Measurements from ENCODE around the gene HSD11B1L. TPM values are rescaled to one million over a fixed set of nuclear protein-coding genes. Genes with fewer than 3 reads are reported as not detected.

Gene HSD11B1L
- total RNA-seq, 2 donors from 2014 or later = 7.7 to 12.7 TPM

DNA sequence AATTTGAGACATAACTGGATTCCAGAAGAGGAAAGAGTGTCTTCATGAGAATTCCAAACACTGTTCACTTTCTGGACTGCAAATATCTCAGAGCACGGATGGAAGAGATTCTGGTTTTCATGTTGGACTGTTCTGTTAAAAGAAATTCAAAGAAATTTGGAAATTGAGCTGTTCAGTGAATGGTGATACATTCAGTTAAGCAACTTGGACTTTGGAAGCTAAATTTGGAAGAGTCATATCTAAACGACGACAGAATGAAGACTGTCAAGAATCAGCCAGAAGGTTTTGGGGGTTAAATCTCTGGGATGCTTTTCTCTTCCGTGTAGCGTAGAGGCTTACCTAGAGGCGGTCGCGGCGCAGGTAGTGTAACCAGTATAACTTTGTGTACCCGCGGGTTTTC is 32.4 kb upstream of the HSD11B1L start:
- H3K9ac ChIP-seq (ENCODE audit: extremely low read depth, low read length, poor library complexity, severe bottlenecking) = no peak overlapping the region
- H3K9me3 ChIP-seq (ENCODE audit: control insufficient read depth, low read length) = no peaks in the 10 kb centered on the region
- DNase-seq = no peak
- H3K4me3 ChIP-seq (ENCODE audit: low read length) = no peak overlapping the region
- no peak overlapping the region for H3K27ac Mint-ChIP-seq
- no peaks in the 10 kb centered on the region for H3K4me1 ChIP-seq (ENCODE audit: control insufficient read depth, insufficient read depth, low read length)
- no peaks in the 10 kb centered on the region for H3K9me3 Mint-ChIP-seq
- no peak overlapping the region for H3K27ac ChIP-seq (ENCODE audit: low read depth, low read length)
- H3K27me3 Mint-ChIP-seq (ENCODE audit: insufficient read depth) = no peaks in the 10 kb centered on the region
- peaks cover 92% of the 10 kb centered on the region for H3K36me3 ChIP-seq (ENCODE audit: control insufficient read depth, insufficient read depth, low read length)
- 93 to 94% methylated on average over 2 to 3 of the region's 11 CpGs for WGBS, 2 experiments (ENCODE audit: insufficient coverage in 1 of 2, insufficient read length in 1 of 2)
- H3K4me1 Mint-ChIP-seq = no peaks in the 10 kb centered on the region
- no peaks in the 10 kb centered on the region for H3K27me3 ChIP-seq (ENCODE audit: control insufficient read depth, insufficient read depth, low read length, poor library complexity, severe bottlenecking)
- H3K36me3 Mint-ChIP-seq (ENCODE audit: low read depth) = peaks cover 87% of the 10 kb centered on the region
- TF ChIP-seq, protein P1, sequence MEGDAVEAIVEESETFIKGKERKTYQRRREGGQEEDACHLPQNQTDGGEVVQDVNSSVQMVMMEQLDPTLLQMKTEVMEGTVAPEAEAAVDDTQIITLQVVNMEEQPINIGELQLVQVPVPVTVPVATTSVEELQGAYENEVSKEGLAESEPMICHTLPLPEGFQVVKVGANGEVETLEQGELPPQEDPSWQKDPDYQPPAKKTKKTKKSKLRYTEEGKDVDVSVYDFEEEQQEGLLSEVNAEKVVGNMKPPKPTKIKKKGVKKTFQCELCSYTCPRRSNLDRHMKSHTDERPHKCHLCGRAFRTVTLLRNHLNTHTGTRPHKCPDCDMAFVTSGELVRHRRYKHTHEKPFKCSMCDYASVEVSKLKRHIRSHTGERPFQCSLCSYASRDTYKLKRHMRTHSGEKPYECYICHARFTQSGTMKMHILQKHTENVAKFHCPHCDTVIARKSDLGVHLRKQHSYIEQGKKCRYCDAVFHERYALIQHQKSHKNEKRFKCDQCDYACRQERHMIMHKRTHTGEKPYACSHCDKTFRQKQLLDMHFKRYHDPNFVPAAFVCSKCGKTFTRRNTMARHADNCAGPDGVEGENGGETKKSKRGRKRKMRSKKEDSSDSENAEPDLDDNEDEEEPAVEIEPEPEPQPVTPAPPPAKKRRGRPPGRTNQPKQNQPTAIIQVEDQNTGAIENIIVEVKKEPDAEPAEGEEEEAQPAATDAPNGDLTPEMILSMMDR (conservative IDR thresholded peaks at IDR 0.05) = no peak
- no peak overlapping the region for H3K4me3 Mint-ChIP-seq

DNA sequence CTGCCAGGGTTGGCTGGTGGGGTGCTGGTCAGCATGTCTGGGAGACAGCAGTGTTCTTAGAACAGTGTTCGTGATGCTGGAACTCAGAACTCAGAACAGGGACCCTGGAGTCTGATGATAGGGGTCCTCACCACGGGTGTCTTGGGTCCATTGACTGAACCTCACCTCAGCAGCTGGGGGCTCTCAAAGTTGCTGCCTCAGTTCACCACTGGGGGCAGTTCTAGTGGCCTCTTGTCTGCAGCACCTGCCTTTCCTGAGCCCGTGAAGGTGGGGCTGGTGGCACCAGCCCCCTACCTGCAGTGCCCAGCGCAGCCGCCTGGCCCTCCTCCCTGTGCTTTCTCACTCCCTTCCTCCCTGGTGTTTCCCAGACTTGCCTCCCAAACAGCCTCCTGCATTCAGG is 29.5 kb upstream of the HSD11B1L start:
- peaks cover 91% of the 10 kb centered on the region for H3K36me3 ChIP-seq (ENCODE audit: control insufficient read depth, insufficient read depth, low read length)
- no peaks in the 10 kb centered on the region for H3K9me3 ChIP-seq (ENCODE audit: control insufficient read depth, low read length)
- Mint-ChIP-seq H3K4me1 (no peaks in the 10 kb centered on the region), H3K27me3 (ENCODE audit: insufficient read depth) (no peaks in the 10 kb centered on the region), H3K36me3 (ENCODE audit: low read depth) (peaks cover 80% of the 10 kb centered on the region), H3K9me3 (no peaks in the 10 kb centered on the region), H3K4me3 (no peak overlapping the region), H3K27ac (no peak overlapping the region)
- no peak overlapping the region for H3K27ac ChIP-seq (ENCODE audit: low read depth, low read length)
- no peaks in the 10 kb centered on the region for H3K27me3 ChIP-seq (ENCODE audit: control insufficient read depth, insufficient read depth, low read length, poor library complexity, severe bottlenecking)
- no peaks in the 10 kb centered on the region for H3K4me1 ChIP-seq (ENCODE audit: control insufficient read depth, insufficient read depth, low read length)
- TF ChIP-seq, protein P1 (conservative IDR thresholded peaks at IDR 0.05) = peak; percentile 48
- no peak for DNase-seq
- H3K9ac ChIP-seq (ENCODE audit: extremely low read depth, low read length, poor library complexity, severe bottlenecking) = no peak overlapping the region
- 94 to 95% methylated on average over 3 to 5 of the region's 5 CpGs for WGBS, 2 experiments (ENCODE audit: insufficient coverage in 1 of 2, insufficient read length in 1 of 2)
- H3K4me3 ChIP-seq (ENCODE audit: low read length) = no peak overlapping the region

DNA sequence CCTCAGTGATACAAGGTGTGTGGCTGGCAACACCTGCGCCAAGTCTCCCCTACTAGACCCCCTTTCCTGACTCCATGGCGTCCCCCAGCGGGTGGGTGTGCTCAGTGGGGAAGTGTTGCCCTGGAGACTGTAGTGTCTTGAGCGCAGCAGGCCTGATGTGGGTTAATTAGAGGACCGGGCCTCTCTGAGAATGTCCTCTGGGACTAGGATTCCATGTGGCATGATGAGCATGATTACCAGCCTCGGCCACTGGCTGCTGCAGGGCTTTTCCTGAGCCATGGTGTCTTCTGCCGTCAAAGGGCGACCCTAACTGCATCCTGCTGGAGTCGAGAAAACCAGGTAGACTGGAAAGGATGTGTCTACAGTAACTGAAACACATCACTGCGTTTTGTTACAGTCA is 28.6 kb upstream of the HSD11B1L start:
- H3K4me1 ChIP-seq (ENCODE audit: control insufficient read depth, insufficient read depth, low read length) = no peaks in the 10 kb centered on the region
- H3K9me3 Mint-ChIP-seq = no peaks in the 10 kb centered on the region
- peaks cover 88% of the 10 kb centered on the region for H3K36me3 ChIP-seq (ENCODE audit: control insufficient read depth, insufficient read depth, low read length)
- no peaks in the 10 kb centered on the region for H3K4me1 Mint-ChIP-seq
- no peak overlapping the region for H3K9ac ChIP-seq (ENCODE audit: extremely low read depth, low read length, poor library complexity, severe bottlenecking)
- H3K27me3 ChIP-seq (ENCODE audit: control insufficient read depth, insufficient read depth, low read length, poor library complexity, severe bottlenecking) = no peaks in the 10 kb centered on the region
- H3K36me3 Mint-ChIP-seq (ENCODE audit: low read depth) = peaks cover 75% of the 10 kb centered on the region
- no peaks in the 10 kb centered on the region for H3K9me3 ChIP-seq (ENCODE audit: control insufficient read depth, low read length)
- TF ChIP-seq, protein P1 (conservative IDR thresholded peaks at IDR 0.05) = no peak
- no peak for DNase-seq
- no peak overlapping the region for H3K4me3 ChIP-seq (ENCODE audit: low read length)
- 92 to 95% methylated on average over 7 to 10 of the region's 10 CpGs for WGBS, 2 experiments (ENCODE audit: insufficient coverage in 1 of 2, insufficient read length in 1 of 2)
- no peak overlapping the region for H3K4me3 Mint-ChIP-seq
- no peaks in the 10 kb centered on the region for H3K27me3 Mint-ChIP-seq (ENCODE audit: insufficient read depth)
- no peak overlapping the region for H3K27ac Mint-ChIP-seq
- H3K27ac ChIP-seq (ENCODE audit: low read depth, low read length) = no peak overlapping the region

All from endodermal cell (in vitro differentiated cells).